GM06990 (cell line): Measurements from ENCODE around the gene INO80B.
"Not testable (repeated sequence)": the region's sequence is repeated elsewhere in the genome, so short reads cannot be mapped to it uniquely, and the experiment has no call there.

Experiments used
- DNase-seq: peaks from one replicate; pipeline ENCODE4 v3.0.0-alpha.2; 2011; ENCODE audit not compliant: insufficient read length; ENCODE audit errors: extremely low read depth
- H3K27me3 ChIP-seq: replicated peaks from 2 replicates; pipeline ENCODE4 v1.6.0; 2011; ENCODE audit warnings: low read length; ENCODE audit not compliant: control insufficient read depth, insufficient read depth
- H3K36me3 ChIP-seq: 2 replicates; pipeline ENCODE4 v1.5.1; 2011; ENCODE audit warnings: low read length; ENCODE audit not compliant: control insufficient read depth, insufficient read depth
- H3K4me3 ChIP-seq: replicated peaks from 2 replicates; pipeline ENCODE4 v1.5.1; 2011; ENCODE audit warnings: low read depth, mild to moderate bottlenecking, control low read depth, low read length
- TF ChIP-seq, protein P1 (sequence below): IDR thresholded peaks from 2 replicates; pipeline ENCODE4 v1.5.1; 2011; ENCODE audit warnings: low read length, control low read depth, mild to moderate bottlenecking, inconsistent platforms; ENCODE audit not compliant: insufficient read depth, poor library complexity, severe bottlenecking

The INO80B gene

GRCh38 chr2:74439373-74439772, 15.5 kb upstream of the INO80B start:
- DNase-seq = no peak
- TF ChIP-seq, protein P1, sequence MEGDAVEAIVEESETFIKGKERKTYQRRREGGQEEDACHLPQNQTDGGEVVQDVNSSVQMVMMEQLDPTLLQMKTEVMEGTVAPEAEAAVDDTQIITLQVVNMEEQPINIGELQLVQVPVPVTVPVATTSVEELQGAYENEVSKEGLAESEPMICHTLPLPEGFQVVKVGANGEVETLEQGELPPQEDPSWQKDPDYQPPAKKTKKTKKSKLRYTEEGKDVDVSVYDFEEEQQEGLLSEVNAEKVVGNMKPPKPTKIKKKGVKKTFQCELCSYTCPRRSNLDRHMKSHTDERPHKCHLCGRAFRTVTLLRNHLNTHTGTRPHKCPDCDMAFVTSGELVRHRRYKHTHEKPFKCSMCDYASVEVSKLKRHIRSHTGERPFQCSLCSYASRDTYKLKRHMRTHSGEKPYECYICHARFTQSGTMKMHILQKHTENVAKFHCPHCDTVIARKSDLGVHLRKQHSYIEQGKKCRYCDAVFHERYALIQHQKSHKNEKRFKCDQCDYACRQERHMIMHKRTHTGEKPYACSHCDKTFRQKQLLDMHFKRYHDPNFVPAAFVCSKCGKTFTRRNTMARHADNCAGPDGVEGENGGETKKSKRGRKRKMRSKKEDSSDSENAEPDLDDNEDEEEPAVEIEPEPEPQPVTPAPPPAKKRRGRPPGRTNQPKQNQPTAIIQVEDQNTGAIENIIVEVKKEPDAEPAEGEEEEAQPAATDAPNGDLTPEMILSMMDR = no peak
- Histone ChIP-seq H3K27me3 (no peaks in the 10 kb centered on the region), H3K4me3 (no peak overlapping the region), H3K36me3 (no peaks in the 10 kb centered on the region)

DNA sequence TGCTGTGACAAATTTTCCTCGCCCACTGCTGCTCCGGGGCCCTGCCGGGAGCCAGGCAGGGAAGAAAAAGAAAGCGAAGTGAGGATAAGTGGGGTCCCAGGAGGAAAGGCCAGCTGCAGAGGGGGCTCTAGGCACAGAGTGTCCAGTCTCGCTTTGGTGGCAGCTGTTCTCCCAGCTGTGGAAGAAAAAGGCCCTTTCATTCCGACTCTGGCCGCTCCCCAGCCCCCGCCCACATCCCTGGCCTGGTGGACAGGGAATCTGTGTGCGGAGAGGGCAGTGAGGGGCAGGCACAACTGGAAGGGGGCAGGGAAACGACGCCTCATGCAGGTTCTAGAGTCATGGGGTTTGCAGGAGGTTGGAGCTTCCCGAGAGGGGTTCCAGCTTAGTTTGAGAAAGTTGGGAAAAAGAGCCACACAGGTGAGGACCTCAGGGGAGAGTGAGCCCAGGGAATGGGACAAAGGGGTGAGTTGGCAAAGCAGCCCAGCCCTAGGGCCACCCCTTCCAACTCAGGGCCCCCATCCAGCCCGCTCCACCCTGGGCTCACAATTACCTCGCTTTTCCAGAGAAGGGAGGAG, 15.0 kb upstream of the INO80B start:
- Histone ChIP-seq H3K27me3 (no peaks in the 10 kb centered on the region), H3K36me3 (no peaks in the 10 kb centered on the region), H3K4me3 (peak overlapping the region; percentile 54)
- no peak for DNase-seq
- TF ChIP-seq, protein P1 = no peak

DNA sequence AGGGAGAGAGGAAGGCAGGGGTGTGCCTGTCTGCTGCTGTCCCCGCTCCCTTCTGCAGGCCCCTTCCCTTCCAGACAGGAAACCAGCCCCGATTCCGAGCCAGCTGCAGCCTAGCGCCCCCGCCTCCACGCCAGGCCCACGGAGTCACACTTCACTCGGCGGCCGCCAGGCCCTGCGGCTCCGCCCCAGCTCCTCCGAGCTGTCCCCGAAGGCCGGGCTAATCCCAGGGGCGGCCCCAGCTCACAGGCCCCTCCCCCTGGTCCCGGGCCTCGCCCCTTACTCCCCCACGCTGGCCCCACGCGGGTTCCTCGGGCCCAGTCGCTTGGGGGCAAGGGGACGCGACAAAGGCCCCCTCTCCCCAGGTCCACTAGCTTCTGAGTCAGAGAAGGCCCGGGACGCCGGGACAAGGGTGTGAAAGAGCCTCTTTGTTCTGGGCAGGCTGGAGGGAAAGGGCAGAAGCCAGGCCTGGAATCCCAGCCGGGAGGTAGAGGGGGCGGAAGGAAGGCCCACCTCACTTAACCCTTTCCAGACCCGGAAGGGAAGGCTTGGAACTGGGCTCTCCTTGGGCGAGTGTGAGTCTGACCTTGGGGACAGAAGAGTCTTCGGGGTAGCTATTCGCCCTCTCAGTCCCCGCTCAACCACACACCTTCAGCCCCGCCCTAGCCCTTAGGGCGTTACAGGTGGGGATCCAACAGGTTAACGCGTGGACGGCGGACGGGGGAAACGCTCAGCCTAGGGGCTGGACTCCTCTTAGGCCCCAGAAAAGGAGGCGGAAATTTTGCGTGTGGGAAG, 14.3 kb upstream of the INO80B start:
- peak; percentile 84 for DNase-seq
- peak overlapping the region; percentile 54 for H3K4me3 ChIP-seq
- H3K27me3 ChIP-seq = no peaks in the 10 kb centered on the region
- TF ChIP-seq, protein P1 = peak; percentile 27
- no peaks in the 10 kb centered on the region for H3K36me3 ChIP-seq

- TF ChIP-seq, protein P1 = no peak
- H3K4me3 ChIP-seq = peak overlapping the region; percentile 26
- no peak for DNase-seq
- no peaks in the 10 kb centered on the region for H3K27me3 ChIP-seq
- no peaks in the 10 kb centered on the region for H3K36me3 ChIP-seq
These were observed 13.7 kb upstream of the INO80B start for GRCh38 chr2:74441170-74441689.

DNA sequence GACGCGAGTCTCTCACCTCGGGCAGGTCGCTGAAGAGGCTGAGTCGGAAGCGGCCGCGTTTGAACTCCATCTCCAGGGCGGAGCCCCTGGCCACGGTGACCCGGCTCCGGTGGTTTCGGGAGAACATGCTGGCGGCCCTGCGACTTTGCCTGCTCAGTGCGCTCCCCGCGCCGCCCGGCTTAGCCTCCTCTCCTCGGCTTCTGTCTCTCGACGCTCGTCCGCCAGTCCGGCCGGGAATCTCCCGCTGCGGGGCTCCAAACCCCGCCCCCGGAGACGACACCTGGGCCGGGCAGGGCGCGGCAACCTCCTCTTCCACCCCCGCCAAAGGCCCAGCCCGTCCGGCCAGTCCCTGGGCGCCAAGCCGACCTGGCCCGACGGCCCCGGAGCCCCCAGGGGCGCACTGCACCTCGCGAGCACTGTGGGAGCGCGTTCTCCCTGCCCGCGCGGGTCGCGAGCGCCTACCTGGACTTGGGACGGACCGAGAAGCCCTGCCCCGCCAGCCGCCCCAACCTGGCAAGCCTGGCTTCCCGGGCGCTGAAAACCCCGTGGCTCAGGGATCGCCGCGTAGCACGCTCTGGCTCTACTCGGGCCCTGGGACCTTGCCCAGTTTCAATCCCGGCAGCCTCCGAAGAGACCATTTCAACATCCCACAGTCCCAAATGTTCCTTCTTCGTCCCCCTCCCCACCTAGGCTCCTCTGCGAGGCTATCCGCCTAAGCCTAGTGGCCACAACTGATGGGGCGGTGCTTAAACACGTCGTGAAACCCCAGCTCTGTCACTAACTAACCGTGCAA, 13.0 kb upstream of the INO80B start, which contains the start of gene RTKN:
Gene RTKN (minus strand): TSS at position 248 of the 793 bp plus-strand sequence. CDS start 121 bp downstream, at position 127.
- Histone ChIP-seq H3K4me3 (peak within 1 kb of the TSS; percentile 26), H3K27me3 (no peaks in the 10 kb centered on the region), H3K36me3 (no peaks in the 10 kb centered on the region)
- TF ChIP-seq, protein P1 = no peak
- peak; percentile 70 for DNase-seq

GRCh38 chr2:74442483-74443297, 12.2 kb upstream of the INO80B start:
- not testable (repeated sequence) for DNase-seq, H3K36me3 ChIP-seq, H3K4me3 ChIP-seq, H3K27me3 ChIP-seq
